CD8-positive, alpha-beta memory T cell (primary cell): ENCODE measurements around the gene ADAMTS15. TPM values are rescaled to one million over a fixed set of nuclear protein-coding genes. Genes with fewer than 3 reads are reported as not detected.

Experiments
- CTCF ChIA-PET: fragments of 350-600 bp; sonication (Branson Sonifier 250); formaldehyde crosslinking; loops from one replicate; lab custom pipeline; 2021; ENCODE audit warnings: antibody characterized with exemption; lab: Charles Lee
- POLR2A ChIA-PET: fragments of 350-600 bp; sonication (Branson Sonifier 250); formaldehyde crosslinking; loops from one replicate; lab custom pipeline; 2021; ENCODE audit warnings: antibody characterized with exemption; lab: Charles Lee
- DNase-seq, 5 donors: peaks; one replicate each; pipeline versions ENCODE4 v3.0.0 to v3.0.0-alpha.2; 2020 to 2022; ENCODE audit warnings: mixed read lengths in 1 of 5
- H3K27ac ChIP-seq: one replicate; pipeline ENCODE4 v1.7.0; 2013; ENCODE audit warnings: low read depth, mild to moderate bottlenecking, low read length, moderate library complexity
- H3K27me3 ChIP-seq: 2 replicates; pipeline ENCODE4 v1.7.0; 2013; ENCODE audit warnings: low read length, mild to moderate bottlenecking; ENCODE audit not compliant: insufficient read depth, poor library complexity, severe bottlenecking
- H3K36me3 ChIP-seq: 2 replicates; pipeline ENCODE4 v1.7.0; 2013; ENCODE audit warnings: mild to moderate bottlenecking, low read length, moderate library complexity; ENCODE audit not compliant: insufficient read depth
- H3K4me1 ChIP-seq: 2 replicates; pipeline ENCODE4 v1.7.0; 2013; ENCODE audit warnings: mild to moderate bottlenecking, low read length, moderate library complexity; ENCODE audit not compliant: insufficient read depth
- H3K4me3 ChIP-seq: 2 replicates; pipeline ENCODE4 v1.7.0; 2013; ENCODE audit warnings: mild to moderate bottlenecking, low read length
- H3K9me3 ChIP-seq: 2 replicates; pipeline ENCODE4 v1.7.0; 2013; ENCODE audit warnings: mild to moderate bottlenecking, low read length
- H3K27ac Mint-ChIP-seq, 8 donors: one replicate each; pipeline ENCODE4 v1.8.0; 2020 to 2021; ENCODE audit warnings: mixed read lengths in 8 of 8, mild to moderate bottlenecking in 6 of 8, inconsistent platforms in 3 of 8, moderate library complexity in 3 of 8
- H3K27me3 Mint-ChIP-seq, 2 donors: one replicate each; pipeline ENCODE4 v1.8.0; 2020 to 2021; ENCODE audit warnings: mixed read lengths in 2 of 2, mild to moderate bottlenecking in 1 of 2, moderate library complexity in 1 of 2
- H3K36me3 Mint-ChIP-seq, 3 donors: one replicate each; pipeline ENCODE4 v1.8.0; 2020 to 2021; ENCODE audit warnings: mixed read lengths in 3 of 3, inconsistent platforms in 1 of 3, mild to moderate bottlenecking in 1 of 3
- H3K4me1 Mint-ChIP-seq, 3 donors: one replicate each; pipeline ENCODE4 v1.8.0; 2020 to 2021; ENCODE audit warnings: mixed read lengths in 3 of 3, inconsistent platforms in 1 of 3, mild to moderate bottlenecking in 1 of 3
- H3K4me3 Mint-ChIP-seq, 7 donors: one replicate each; pipeline ENCODE4 v1.8.0; 2020 to 2021; ENCODE audit warnings: mixed read lengths in 7 of 7, mild to moderate bottlenecking in 6 of 7, moderate library complexity in 4 of 7, inconsistent platforms in 2 of 7
- H3K9me3 Mint-ChIP-seq, 5 donors: one replicate each; pipeline ENCODE4 v1.8.0; 2020 to 2022; ENCODE audit warnings: mixed read lengths in 5 of 5, mild to moderate bottlenecking in 3 of 5, moderate library complexity in 2 of 5, inconsistent platforms in 1 of 5
- polyA plus RNA-seq: library from polyadenylated mRNA; unstranded; fragments of 300-500 nt; fragmentation: Illumina TruSeq; gene quantifications from one replicate; pipeline ENCODE4 v1.2.3, GENCODE V29; 2021
- total RNA-seq, 2 experiments: library from RNA; stranded (reverse); gene quantifications; one replicate each; pipeline ENCODE4 v1.2.3, GENCODE V29; 2021

ADAMTS15 gene
- total and polyA plus RNA-seq, 3 experiments from 2014 or later, result not detected

DNA sequence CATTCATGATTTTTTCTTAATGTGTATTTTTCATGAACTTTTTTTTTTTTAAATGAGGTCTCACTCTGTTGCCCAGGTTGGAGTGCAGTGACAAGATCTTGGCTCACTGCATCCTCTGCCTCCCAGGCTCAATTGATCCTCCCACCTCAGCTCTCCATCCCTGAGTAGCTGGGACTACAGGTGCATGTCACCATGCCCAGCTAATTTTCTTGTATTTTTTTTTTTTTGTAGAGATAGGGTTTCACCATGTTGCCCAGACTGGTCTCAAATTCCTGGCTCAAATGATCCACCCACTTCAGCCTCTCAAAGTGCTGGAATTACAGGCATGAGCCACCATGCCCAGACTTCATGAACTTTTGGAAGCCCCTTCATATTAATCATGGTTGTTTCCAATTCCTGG, 49.7 kb downstream of the ADAMTS15 start:
- Mint-ChIP-seq H3K36me3 (no peaks in the 10 kb centered on the region), H3K9me3 (peaks cover 0 to 4% (median 0%) of the 10 kb centered on the region in 5 donors), H3K27me3 (peaks cover 7 to 20% of the 10 kb centered on the region in 2 donors), H3K4me1 (no peaks in the 10 kb centered on the region), H3K27ac (no peak overlapping the region), H3K4me3 (no peak overlapping the region)
- H3K27ac ChIP-seq, result no peak overlapping the region
- H3K4me3 ChIP-seq, result no peak overlapping the region
- no peaks in the 10 kb centered on the region for H3K27me3 ChIP-seq
- no peaks in the 10 kb centered on the region for H3K36me3 ChIP-seq
- ChIA-PET CTCF (no interaction called here), POLR2A (no interaction called here)
- no peaks in the 10 kb centered on the region for H3K4me1 ChIP-seq
- no peaks in the 10 kb centered on the region for H3K9me3 ChIP-seq
- no peak for DNase-seq

DNA sequence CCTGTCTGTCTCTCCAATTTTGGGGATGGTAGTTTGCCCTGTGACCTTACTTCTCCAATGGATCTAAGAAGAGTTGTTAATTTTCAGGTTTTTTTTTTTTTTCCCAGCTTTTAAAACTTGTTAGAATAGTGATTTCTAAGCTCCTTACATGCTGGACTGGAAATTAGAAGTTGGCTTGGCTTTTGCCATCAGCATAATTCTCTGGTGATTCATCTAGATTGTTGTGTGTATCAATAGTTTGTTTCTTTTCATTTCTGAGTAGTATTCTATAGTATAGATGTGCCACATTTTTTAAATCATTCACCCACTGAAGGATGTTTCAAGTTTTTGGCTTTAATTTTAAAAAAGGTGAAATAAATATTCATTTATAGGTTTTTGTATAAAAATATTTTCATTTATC, 51.4 kb downstream of the ADAMTS15 start:
- DNase-seq, result no peak
- H3K4me1 Mint-ChIP-seq, result no peaks in the 10 kb centered on the region
- H3K9me3 Mint-ChIP-seq, result peaks cover 0 to 12% (median 6%) of the 10 kb centered on the region in 5 donors
- Histone ChIP-seq H3K4me3 (no peak overlapping the region), H3K27ac (no peak overlapping the region), H3K4me1 (no peaks in the 10 kb centered on the region), H3K9me3 (no peaks in the 10 kb centered on the region), H3K27me3 (no peaks in the 10 kb centered on the region), H3K36me3 (no peaks in the 10 kb centered on the region)
- ChIA-PET CTCF (no interaction called here), POLR2A (no interaction called here)
- H3K27ac Mint-ChIP-seq, result no peak overlapping the region
- peaks cover 0 to 4% (median 0%) of the 10 kb centered on the region in 3 donors for H3K36me3 Mint-ChIP-seq
- peaks cover 10 to 22% of the 10 kb centered on the region in 2 donors for H3K27me3 Mint-ChIP-seq
- H3K4me3 Mint-ChIP-seq, result no peak overlapping the region

- no peaks in the 10 kb centered on the region for H3K4me1 Mint-ChIP-seq
- CTCF ChIA-PET, result no interaction called here
- H3K27ac Mint-ChIP-seq, result no peak overlapping the region
- H3K4me3 ChIP-seq, result no peak overlapping the region
- peaks cover 11 to 28% of the 10 kb centered on the region in 2 donors for H3K27me3 Mint-ChIP-seq
- H3K4me3 Mint-ChIP-seq, result no peak overlapping the region
- no peaks in the 10 kb centered on the region for H3K4me1 ChIP-seq
- no peak overlapping the region for H3K27ac ChIP-seq
- DNase-seq, result no peak
- POLR2A ChIA-PET, result no interaction called here
- peaks cover 0 to 18% (median 6%) of the 10 kb centered on the region in 3 donors for H3K36me3 Mint-ChIP-seq
- H3K9me3 Mint-ChIP-seq, result peaks cover 11 to 31% (median 23%) of the 10 kb centered on the region in 5 donors
- H3K9me3 ChIP-seq, result no peaks in the 10 kb centered on the region
- no peaks in the 10 kb centered on the region for H3K27me3 ChIP-seq
- H3K36me3 ChIP-seq, result no peaks in the 10 kb centered on the region
Observed at GRCh38 chr11:130504317-130504716, 55.9 kb downstream of the ADAMTS15 start.

- Histone ChIP-seq H3K9me3 (no peaks in the 10 kb centered on the region), H3K27ac (no peak overlapping the region), H3K4me3 (no peak overlapping the region), H3K4me1 (no peaks in the 10 kb centered on the region), H3K27me3 (no peaks in the 10 kb centered on the region), H3K36me3 (no peaks in the 10 kb centered on the region)
- peaks cover 12 to 19% of the 10 kb centered on the region in 2 donors for H3K27me3 Mint-ChIP-seq
- ChIA-PET POLR2A (no interaction called here), CTCF (no interaction called here)
- no peak overlapping the region for H3K27ac Mint-ChIP-seq
- no peak for DNase-seq
- H3K9me3 Mint-ChIP-seq, result peaks cover 11 to 31% (median 21%) of the 10 kb centered on the region in 5 donors
- H3K4me3 Mint-ChIP-seq, result no peak overlapping the region
- peaks cover 0 to 18% (median 6%) of the 10 kb centered on the region in 3 donors for H3K36me3 Mint-ChIP-seq
- H3K4me1 Mint-ChIP-seq, result no peaks in the 10 kb centered on the region
Observed at GRCh38 chr11:130508913-130509312, 60.5 kb downstream of the ADAMTS15 start.

DNA sequence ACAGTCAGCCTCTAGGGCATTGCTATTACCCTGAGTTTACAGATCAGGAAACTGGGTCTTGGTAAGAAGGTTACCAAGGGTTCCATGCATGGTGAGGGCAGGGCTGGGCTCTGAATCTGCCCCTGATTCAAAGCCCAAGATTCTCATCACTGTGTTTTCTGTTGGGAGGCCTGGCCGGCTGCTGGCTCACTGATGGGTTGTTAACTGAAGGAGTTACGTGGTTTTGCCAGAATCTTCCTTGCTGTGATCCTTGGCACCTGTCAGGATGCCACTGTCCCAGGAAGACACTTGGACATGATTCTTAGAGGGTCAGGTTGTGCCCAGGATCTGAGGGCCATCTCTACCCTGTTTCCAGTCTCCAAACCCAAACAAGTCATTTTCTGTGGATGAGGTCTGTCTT, 61.5 kb downstream of the ADAMTS15 start:
- Histone ChIP-seq H3K27ac (no peak overlapping the region), H3K36me3 (no peaks in the 10 kb centered on the region), H3K4me1 (no peaks in the 10 kb centered on the region), H3K4me3 (no peak overlapping the region), H3K9me3 (no peaks in the 10 kb centered on the region), H3K27me3 (no peaks in the 10 kb centered on the region)
- H3K4me3 Mint-ChIP-seq, result no peak overlapping the region
- no peak overlapping the region for H3K27ac Mint-ChIP-seq
- H3K27me3 Mint-ChIP-seq, result peaks cover 12 to 19% of the 10 kb centered on the region in 2 donors
- peaks cover 0 to 14% (median 6%) of the 10 kb centered on the region in 3 donors for H3K36me3 Mint-ChIP-seq
- ChIA-PET POLR2A (no interaction called here), CTCF (no interaction called here)
- no peaks in the 10 kb centered on the region for H3K4me1 Mint-ChIP-seq
- peaks cover 11 to 26% (median 14%) of the 10 kb centered on the region in 5 donors for H3K9me3 Mint-ChIP-seq
- no peak for DNase-seq

GRCh38 chr11:130510407-130511006, 62.1 kb downstream of the ADAMTS15 start:
- CTCF ChIA-PET, result no interaction called here
- peaks cover 0 to 14% (median 6%) of the 10 kb centered on the region in 3 donors for H3K36me3 Mint-ChIP-seq
- H3K9me3 Mint-ChIP-seq, result peaks cover 9 to 24% (median 11%) of the 10 kb centered on the region in 5 donors
- no peak overlapping the region for H3K4me3 Mint-ChIP-seq
- DNase-seq, result no peak
- H3K27ac Mint-ChIP-seq, result no peak overlapping the region
- peaks cover 12 to 15% of the 10 kb centered on the region in 2 donors for H3K27me3 Mint-ChIP-seq
- H3K4me1 Mint-ChIP-seq, result no peaks in the 10 kb centered on the region
- Histone ChIP-seq H3K36me3 (no peaks in the 10 kb centered on the region), H3K4me3 (no peak overlapping the region), H3K4me1 (no peaks in the 10 kb centered on the region), H3K27ac (no peak overlapping the region), H3K27me3 (no peaks in the 10 kb centered on the region), H3K9me3 (no peaks in the 10 kb centered on the region)
- POLR2A ChIA-PET, result no interaction called here

DNA sequence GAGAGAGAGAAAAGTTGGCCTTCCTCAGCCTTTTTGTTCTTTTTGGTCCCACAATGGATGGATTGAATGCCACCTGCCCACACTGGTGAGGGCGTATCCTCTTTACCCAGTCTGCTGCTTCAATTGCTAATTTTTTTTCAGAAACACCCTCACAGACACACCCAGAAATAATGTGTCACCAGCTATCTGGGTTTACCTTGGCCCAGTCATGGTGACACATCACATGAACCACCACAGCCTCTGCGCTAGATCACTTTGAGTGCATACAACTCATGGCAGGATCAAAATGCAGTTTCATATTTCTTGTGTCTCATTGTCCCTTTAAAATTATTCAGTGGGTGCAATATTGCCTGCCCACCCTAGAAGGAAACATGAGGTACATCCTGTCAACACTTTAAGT, 63.3 kb downstream of the ADAMTS15 start:
- H3K36me3 Mint-ChIP-seq, result peaks cover 0 to 10% (median 4%) of the 10 kb centered on the region in 3 donors
- Histone ChIP-seq H3K27ac (no peak overlapping the region), H3K27me3 (no peaks in the 10 kb centered on the region), H3K9me3 (no peaks in the 10 kb centered on the region), H3K36me3 (no peaks in the 10 kb centered on the region), H3K4me1 (no peaks in the 10 kb centered on the region), H3K4me3 (no peak overlapping the region)
- peaks cover under 1 to 15% (median 9%) of the 10 kb centered on the region in 5 donors for H3K9me3 Mint-ChIP-seq
- ChIA-PET POLR2A (no interaction called here), CTCF (no interaction called here)
- H3K4me3 Mint-ChIP-seq, result no peak overlapping the region
- peaks cover 7 to 12% of the 10 kb centered on the region in 2 donors for H3K27me3 Mint-ChIP-seq
- H3K27ac Mint-ChIP-seq, result no peak overlapping the region
- no peak for DNase-seq
- H3K4me1 Mint-ChIP-seq, result no peaks in the 10 kb centered on the region

GRCh38 chr11:130512662-130513061, 64.2 kb downstream of the ADAMTS15 start:
- CTCF ChIA-PET, result no interaction called here
- Mint-ChIP-seq H3K27me3 (peaks cover 7 to 9% of the 10 kb centered on the region in 2 donors), H3K27ac (no peak overlapping the region), H3K4me1 (no peaks in the 10 kb centered on the region), H3K9me3 (peaks cover 0 to 9% (median 8%) of the 10 kb centered on the region in 5 donors), H3K4me3 (no peak overlapping the region), H3K36me3 (peaks cover 0 to 7% (median 3%) of the 10 kb centered on the region in 3 donors)
- no peaks in the 10 kb centered on the region for H3K27me3 ChIP-seq
- POLR2A ChIA-PET, result no interaction called here
- H3K27ac ChIP-seq, result no peak overlapping the region
- DNase-seq, result no peak
- H3K4me1 ChIP-seq, result no peaks in the 10 kb centered on the region
- H3K4me3 ChIP-seq, result no peak overlapping the region
- no peaks in the 10 kb centered on the region for H3K36me3 ChIP-seq
- H3K9me3 ChIP-seq, result no peaks in the 10 kb centered on the region
